Heart left ventricle (tissue), 16 donors: ENCODE measurements around the gene POU2AF1. TPM values are rescaled to one million over a fixed set of nuclear protein-coding genes. Genes with fewer than 3 reads are reported as not detected.

Experiments used
- ATAC-seq, 4 donors: fragments of 200-7000 bp; cut with Tn5 transposase; one replicate each; pipeline ENCODE4 v1.9.1; 2020 to 2022; ENCODE audit warnings: moderate library complexity in 4 of 4, mild to moderate bottlenecking in 3 of 4, moderate number of reproducible peaks in 1 of 4
- DNase-seq, 5 donors: peaks; one replicate each; pipeline ENCODE4 v3.0.0-alpha.2; 2020
- H3K27ac ChIP-seq, 12 donors: fragments of 200-600 bp; sonication (generic) in 4 of 12; one replicate each; pipeline versions ENCODE4 v1.5.0 to v1.8.0; 2016 to 2022; ENCODE audit warnings: mild to moderate bottlenecking in 2 of 12
- H3K27me3 ChIP-seq, 9 donors: fragments of 200-600 bp; sonication (generic) in 2 of 9; one replicate each; pipeline versions ENCODE4 v1.5.1 to v1.8.0; 2016 to 2022; ENCODE audit warnings: mild to moderate bottlenecking in 3 of 9
- H3K36me3 ChIP-seq, 9 donors: fragments of 200-600 bp; sonication (generic) in 2 of 9; one replicate each; pipeline versions ENCODE4 v1.5.0 to v1.8.0; 2018 to 2022; ENCODE audit warnings: mild to moderate bottlenecking in 2 of 9
- H3K4me1 ChIP-seq, 12 donors: fragments of 200-600 bp; sonication (generic) in 4 of 12; one replicate each; pipeline versions ENCODE4 v1.5.0 to v1.8.0; 2016 to 2022; ENCODE audit warnings: mild to moderate bottlenecking in 3 of 12
- H3K4me3 ChIP-seq, 12 donors: fragments of 200-600 bp; sonication (generic) in 4 of 12; one replicate each; pipeline versions ENCODE4 v1.5.0 to v1.8.0; 2017 to 2022; ENCODE audit warnings: mild to moderate bottlenecking in 9 of 12, moderate library complexity in 4 of 12
- H3K9me3 ChIP-seq, 12 donors: fragments of 200-600 bp; sonication (generic) in 4 of 12; one replicate each; pipeline versions ENCODE4 v1.5.0 to v1.8.0; 2016 to 2022; ENCODE audit warnings: mild to moderate bottlenecking in 1 of 12
- CTCF ChIP-seq, 12 donors: fragments of 200-600 bp; sonication (generic) in 4 of 12; IDR thresholded peaks; one replicate each; pipeline versions ENCODE4 v1.5.0 to v1.8.0; 2018 to 2022; ENCODE audit warnings: antibody characterized with exemption in 12 of 12, mild to moderate bottlenecking in 5 of 12
- POLR2A ChIP-seq, 2 donors: fragments of 450-650 bp; IDR thresholded peaks; one replicate each; pipeline ENCODE4 v1.6.1; 2017; ENCODE audit warnings: antibody characterized with exemption in 2 of 2, mild to moderate bottlenecking in 2 of 2, moderate library complexity in 2 of 2
- WGBS, 4 donors: extraction: QIAGEN DNeasy Blood & Tissue Kit in 2 of 4; methylation state at CpG; one replicate each; pipeline versions ENCODE4 v1.1.5 to v1.1.7; 2013 to 2018; 5-methylcytosine and 5-hydroxymethylcytosine counted together
- intact Hi-C, 10 donors: fragments of 100-400 bp; cut with DNase I; formaldehyde crosslinking; loops; one replicate each; pipeline versions ENCODE4 v1.11.1 to v1.14.2; 2022
- polyA plus RNA-seq, 2 donors: library from polyadenylated mRNA; stranded (reverse); fragments of 200-250 nt; gene quantifications; one replicate each; pipeline ENCODE4 v1.2.3, GENCODE V29; 2013
- total RNA-seq, 9 donors: library from RNA; depleted of rRNA in 2 of 9; stranded (reverse); fragments of >200 nt in 2 of 9; fragmentation: NEBNext Ultra II Directional in 3 of 9; extraction: Animal tissue kit (Norgen Biotek cat#: 25700) in 3 of 9; gene quantifications; one replicate each; pipeline versions ENCODE4 v1.1.0 to v1.2.4, GENCODE V29; 2016 to 2023
- donor health status: ischemic (EF 13 %, LVEDD 7.1; RV severe dilation, severe dysfunction).
- donor health status: healthy with polysubstance abuse.
- donor health status: DM: no; HTN: yes; CAD: no.
- donor health status: DM: no; HTN: no; CAD: no.
- donor health status: ischemic (EF 25% LVEDD 6.9; RV normal size, moderate dysfunction).
- donor health status: ischemic (EF 25% LVEDD 5.7; RV mildly dilated, moderate dysfunction).
- donor health status: healthy.
- donor health status: DM: yes; HTN: yes; CAD: no.
- donor health status: ischemic (EF 35%, LVEDD 5.7; RV mildly dilated, moderate dysfunction).
- donor health status: nonischemic (EF 11% LVEDD 7.7; RV severe dilation, severe dysfunction).
- donor health status: DM: yes; HTN: yes; CAD: no.
- donor health status: PGD.
- donor health status: ischemic (EF 29% LVEDD 5.4; RV normal size, mild dysfunction).
- donor health status: nonischemic (EF 23%, LVEDD 6.1; RV moderate dilation, normal function).

Gene POU2AF1
- total and polyA plus RNA-seq, 11 donors = 0.07 to 1.3 (median 0.24) TPM; not detected in 7

- Histone ChIP-seq H3K27me3 (peaks cover 0 to 16% (median 3%) of the 10 kb centered on the region in 9 donors), H3K36me3 (no peaks in the 10 kb centered on the region), H3K4me1 (peaks cover 0 to 3% (median 0%) of the 10 kb centered on the region in 12 donors), H3K4me3 (no peak overlapping the region), H3K27ac (no peak overlapping the region), H3K9me3 (no peaks in the 10 kb centered on the region)
- intact Hi-C loops = no loop called here
- no peak for ATAC-seq
- WGBS, 4 donors = 57 to 82% (median 69%) methylated on average over 3 of the region's 3 CpGs
- DNase-seq = no peak
- no peak for TF ChIP-seq CTCF (IDR thresholded peaks at IDR 0.05)
- TF ChIP-seq POLR2A (IDR thresholded peaks at IDR 0.05) = no peak
These were observed 69.0 kb downstream of the POU2AF1 start for GRCh38 chr11:111310088-111310487.

- no peak for ATAC-seq
- WGBS, 4 donors = 73 to 79% (median 76%) methylated on average over 5 of the region's 5 CpGs
- intact Hi-C loops = no loop called here
These were observed 69.7 kb downstream of the POU2AF1 start for GRCh38 chr11:111309215-111309915.

GRCh38 chr11:111308140-111308539 is 70.9 kb downstream of the POU2AF1 start:
- TF ChIP-seq POLR2A (IDR thresholded peaks at IDR 0.05) (no peak), CTCF (IDR thresholded peaks at IDR 0.05) (no peak)
- peaks cover 0 to 17% (median 3%) of the 10 kb centered on the region in 9 donors for H3K27me3 ChIP-seq
- DNase-seq = peak in 2 of 5 donors; percentile 45 to 61
- WGBS, 4 donors = 47 to 59% (median 53%) methylated on average over 7 of the region's 7 CpGs
- intact Hi-C loops = no loop called here
- peak in 3 of 4 donors; percentile 49 to 72 (median 69) for ATAC-seq
- no peaks in the 10 kb centered on the region for H3K9me3 ChIP-seq
- no peak overlapping the region for H3K27ac ChIP-seq
- peaks cover 0 to 4% (median 0%) of the 10 kb centered on the region in 12 donors for H3K4me1 ChIP-seq
- H3K4me3 ChIP-seq = no peak overlapping the region
- H3K36me3 ChIP-seq = no peaks in the 10 kb centered on the region

More at GRCh38 chr11:111309215-111309915, 69.7 kb downstream of the POU2AF1 start:
- Histone ChIP-seq H3K9me3 (no peaks in the 10 kb centered on the region), H3K4me1 (peaks cover 0 to 3% (median 0%) of the 10 kb centered on the region in 12 donors), H3K36me3 (no peaks in the 10 kb centered on the region), H3K27me3 (peaks cover 0 to 16% (median 3%) of the 10 kb centered on the region in 9 donors), H3K4me3 (no peak overlapping the region), H3K27ac (no peak overlapping the region)
- TF ChIP-seq POLR2A (IDR thresholded peaks at IDR 0.05) (no peak), CTCF (IDR thresholded peaks at IDR 0.05) (no peak)
- no peak for DNase-seq

GRCh38 chr11:111307472-111308108 is 71.5 kb downstream of the POU2AF1 start:
- 79 to 82% (median 81%) methylated on average over 3 of the region's 3 CpGs for WGBS, 4 donors
- peaks cover 0 to 4% (median 0%) of the 10 kb centered on the region in 12 donors for H3K4me1 ChIP-seq
- DNase-seq (no peak), ATAC-seq (no peak)
- H3K27ac ChIP-seq = no peak overlapping the region
- peaks cover 0 to 17% (median 3%) of the 10 kb centered on the region in 9 donors for H3K27me3 ChIP-seq
- intact Hi-C loops = no loop called here
- no peaks in the 10 kb centered on the region for H3K9me3 ChIP-seq
- TF ChIP-seq CTCF (IDR thresholded peaks at IDR 0.05) (no peak), POLR2A (IDR thresholded peaks at IDR 0.05) (no peak)
- no peaks in the 10 kb centered on the region for H3K36me3 ChIP-seq
- H3K4me3 ChIP-seq = no peak overlapping the region
